WERI-Rb-1 (cell line): ENCODE results near the gene CEND1.

ENCODE experiments used
- DNase-seq: peaks from one replicate; pipeline ENCODE4 v3.0.0-alpha.2; 2020
- H3K27ac ChIP-seq: fragments of 250-450 bp; sonication (Bioruptor Pico); 2 replicates; pipeline ENCODE4 v1.5.1; 2020; ENCODE audit warnings: mild to moderate bottlenecking, moderate library complexity
- H3K27me3 ChIP-seq: fragments of 250-450 bp; sonication (Bioruptor Pico); 2 replicates; pipeline ENCODE4 v1.5.1; 2021; ENCODE audit warnings: mild to moderate bottlenecking, low read depth, moderate library complexity; ENCODE audit not compliant: insufficient read depth, severe bottlenecking
- H3K36me3 ChIP-seq: fragments of 250-450 bp; sonication (Bioruptor Pico); 2 replicates; pipeline ENCODE4 v1.5.1; 2020; ENCODE audit warnings: mild to moderate bottlenecking, moderate library complexity
- H3K4me3 ChIP-seq: 2 replicates; pipeline ENCODE4 v1.5.1; 2011; ENCODE audit warnings: low read depth, mild to moderate bottlenecking, control low read depth, low read length
- H3K9me3 ChIP-seq: fragments of 250-450 bp; sonication (Bioruptor Pico); 2 replicates; pipeline ENCODE4 v1.5.1; 2021; ENCODE audit warnings: mild to moderate bottlenecking, moderate library complexity; ENCODE audit not compliant: severe bottlenecking
- CTCF ChIP-seq: IDR thresholded peaks from 2 replicates; pipeline ENCODE4 v1.5.1; 2011; ENCODE audit warnings: low read depth, mild to moderate bottlenecking, control low read depth, inconsistent platforms, low read length

The CEND1 gene

GRCh38 chr11:796565-797295 lies 6.8 kb upstream of the CEND1 start:
- no peak for DNase-seq
- H3K36me3 ChIP-seq = peaks cover 54% of the 10 kb centered on the region
- TF ChIP-seq CTCF = no peak
- H3K4me3 ChIP-seq = peak overlapping the region; percentile 68
- H3K9me3 ChIP-seq = no peaks in the 10 kb centered on the region
- peak overlapping the region; percentile 97 for H3K27ac ChIP-seq
- no peaks in the 10 kb centered on the region for H3K27me3 ChIP-seq

- Histone ChIP-seq H3K4me3 (peak overlapping the region; percentile 68), H3K9me3 (no peaks in the 10 kb centered on the region), H3K27ac (peak overlapping the region; percentile 97), H3K27me3 (no peaks in the 10 kb centered on the region), H3K36me3 (peaks cover 56% of the 10 kb centered on the region)
- peak; percentile 69 for DNase-seq
- no peak for TF ChIP-seq CTCF
Observed at GRCh38 chr11:795634-796564, 6.0 kb upstream of the CEND1 start.

GRCh38 chr11:794766-795633 lies 5.1 kb upstream of the CEND1 start:
- no peak for TF ChIP-seq CTCF
- H3K27ac ChIP-seq = peak overlapping the region; percentile 84
- DNase-seq = peak; percentile 60
- H3K9me3 ChIP-seq = no peaks in the 10 kb centered on the region
- H3K27me3 ChIP-seq = no peaks in the 10 kb centered on the region
- H3K4me3 ChIP-seq = peak overlapping the region; percentile 68
- peaks cover 52% of the 10 kb centered on the region for H3K36me3 ChIP-seq

- peak overlapping the region; percentile 84 for H3K27ac ChIP-seq
- no peaks in the 10 kb centered on the region for H3K9me3 ChIP-seq
- TF ChIP-seq CTCF = no peak
- H3K36me3 ChIP-seq = peaks cover 44% of the 10 kb centered on the region
- peak; percentile 78 for DNase-seq
- peak overlapping the region; percentile 68 for H3K4me3 ChIP-seq
- H3K27me3 ChIP-seq = no peaks in the 10 kb centered on the region
Observed at GRCh38 chr11:794013-794765, 4.3 kb upstream of the CEND1 start.

GRCh38 chr11:793556-793955 lies 3.7 kb upstream of the CEND1 start:
- peaks cover 37% of the 10 kb centered on the region for H3K36me3 ChIP-seq
- peak overlapping the region; percentile 3; the same call in 1 of the 2 replicates for H3K4me3 ChIP-seq
- H3K27ac ChIP-seq = peak overlapping the region; percentile 84
- no peaks in the 10 kb centered on the region for H3K27me3 ChIP-seq
- no peak for TF ChIP-seq CTCF
- no peak for DNase-seq
- no peaks in the 10 kb centered on the region for H3K9me3 ChIP-seq
